Measurements from ENCODE around the gene EFNB1. TPM values are rescaled to one million over a fixed set of nuclear protein-coding genes. Genes with fewer than 3 reads are reported as not detected.
"Not testable (repeated sequence)": the region's sequence is repeated elsewhere in the genome, so short reads cannot be mapped to it uniquely, and the experiment has no call there.

The EFNB1 gene
- 1 to 10 TPM; 6.1 to 6.2 TPM for total RNA-seq

GRCh38 chrX:68828740-68829581, at the start of gene EFNB1:
EFNB1 (plus strand) TSS chrX:68829021; CDS start chrX:68829777, 756 bp downstream.
- POLR2A ChIA-PET = interaction anchor here (1.4 kb wide), 1 partner anchor 337 kb away, joined by 7 read pairs; the partner anchor contains the start of gene PJA1
- CTCF ChIA-PET = interaction anchor here (0.9 to 4.9 kb wide), 6 partner anchors 10 to 558 kb away, joined by 3 to 43 read pairs (median 6); no protein-coding TSS in a partner anchor

GRCh38 chrX:68781295-68781694, 47.5 kb upstream of the EFNB1 start:
- CTCF ChIA-PET, POLR2A ChIA-PET: not testable (repeated sequence)

DNA sequence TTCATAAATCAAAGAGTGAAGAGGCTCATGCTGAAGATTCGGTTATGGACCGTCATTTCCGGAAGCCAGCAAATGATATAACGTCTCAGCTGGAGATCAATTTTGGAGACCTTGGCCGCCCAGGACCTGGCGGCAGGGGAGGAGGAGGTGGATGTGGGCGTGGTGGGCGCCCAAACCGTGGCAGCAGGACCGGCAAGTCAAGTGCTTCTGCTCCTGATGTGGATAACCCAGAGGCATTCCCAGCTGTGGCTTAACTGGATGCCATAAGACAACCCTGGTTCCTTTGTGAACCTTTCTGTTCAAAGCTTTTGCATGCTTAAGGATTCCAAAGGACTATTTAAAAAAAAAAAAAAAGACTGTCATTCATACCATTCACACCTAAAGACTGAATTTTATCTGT, 44.0 kb upstream of the EFNB1 start:
- CTCF ChIA-PET = no interaction called here

DNA sequence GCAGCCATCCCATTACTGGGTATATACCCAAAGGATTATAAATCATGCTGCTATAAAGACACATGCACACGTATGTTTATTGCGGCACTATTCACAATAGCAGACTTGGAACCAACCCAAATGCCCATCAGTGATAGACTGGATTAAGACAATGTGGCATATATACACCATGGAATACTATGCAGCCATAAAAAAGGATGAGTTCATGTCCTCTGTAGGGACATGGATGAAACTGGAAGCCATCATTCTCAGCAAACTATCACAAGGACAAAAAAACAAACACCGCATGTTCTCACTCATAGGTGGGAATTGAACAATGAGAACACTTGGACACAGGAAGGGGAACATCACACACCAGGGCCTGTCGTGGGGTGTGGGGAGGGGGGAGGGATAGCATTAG, 42.2 kb upstream of the EFNB1 start:
- POLR2A ChIA-PET, CTCF ChIA-PET: not testable (repeated sequence)

More for the DNA sequence above, 44.0 kb upstream of the EFNB1 start:
- POLR2A ChIA-PET = no interaction called here

DNA sequence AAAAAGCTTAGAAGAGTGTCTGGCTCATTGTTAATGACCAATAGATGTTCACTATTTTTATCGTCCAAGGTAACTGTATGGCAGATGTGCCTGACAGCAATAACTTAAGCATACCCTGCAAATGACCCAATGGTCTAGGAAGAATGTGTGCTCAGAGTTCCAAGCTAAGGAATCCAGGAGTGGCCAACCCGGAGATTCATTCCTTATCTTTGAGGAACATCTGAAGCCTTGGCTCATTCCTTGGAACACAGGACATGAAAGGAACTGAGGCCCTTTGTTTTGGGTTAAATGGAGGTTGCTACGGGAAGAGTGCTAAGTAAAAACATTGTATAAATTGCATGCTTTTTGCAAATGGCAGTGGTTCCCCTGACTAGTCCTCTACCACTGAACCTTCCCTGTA, 38.9 kb upstream of the EFNB1 start:
- CTCF ChIA-PET = no interaction called here

GRCh38 chrX:68792083-68792482, 36.7 kb upstream of the EFNB1 start:
- POLR2A ChIA-PET = no interaction called here
- CTCF ChIA-PET = no interaction called here

More for the DNA sequence above, 38.9 kb upstream of the EFNB1 start:
- POLR2A ChIA-PET = no interaction called here

- ChIA-PET CTCF (no interaction called here), POLR2A (no interaction called here)
Measured at GRCh38 chrX:68794461-68794860, 34.4 kb upstream of the EFNB1 start.

DNA sequence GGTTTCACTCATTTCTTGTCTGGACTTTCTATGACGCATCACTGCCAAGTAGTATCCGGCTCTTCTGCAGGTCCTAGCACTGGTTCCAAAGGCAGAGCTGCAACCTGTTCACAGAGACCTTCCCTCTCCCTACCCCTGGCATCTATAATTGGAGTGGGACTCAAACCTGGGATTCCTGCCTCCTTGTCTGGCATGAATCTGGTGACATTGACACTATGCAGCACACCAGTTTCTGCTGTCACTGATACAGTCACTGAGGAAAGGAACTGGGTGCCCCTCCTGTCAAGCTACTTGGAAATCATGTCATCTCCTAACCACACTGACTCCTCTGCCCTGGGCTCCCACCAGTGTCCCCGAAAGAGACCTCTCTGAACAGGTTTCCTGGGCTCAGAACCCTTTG, 33.1 kb upstream of the EFNB1 start:
- POLR2A ChIA-PET = no interaction called here
- CTCF ChIA-PET = no interaction called here

DNA sequence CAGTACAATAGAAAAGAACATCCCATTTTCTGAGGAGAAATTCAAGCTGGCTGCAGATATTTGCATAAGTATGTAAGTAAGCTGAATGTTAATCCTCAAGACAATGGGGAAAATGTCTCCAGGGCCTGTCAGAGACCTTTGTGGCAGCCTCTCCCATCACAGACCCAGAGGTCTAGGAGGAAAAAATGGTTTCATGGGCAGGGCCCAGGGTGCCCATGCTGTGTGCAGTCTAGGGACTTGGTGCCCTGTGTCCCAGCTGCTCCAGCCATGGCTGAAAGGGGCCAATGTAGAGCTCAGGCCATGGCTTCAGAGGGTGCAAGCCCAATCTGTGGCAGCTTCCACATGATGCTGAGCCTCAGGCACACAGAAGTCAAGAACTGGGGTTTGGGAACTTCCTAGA, 30.4 kb upstream of the EFNB1 start:
- POLR2A ChIA-PET, CTCF ChIA-PET: not testable (repeated sequence)

- CTCF ChIA-PET = no interaction called here
- POLR2A ChIA-PET = no interaction called here
Measured at GRCh38 chrX:68801737-68802290, 27.0 kb upstream of the EFNB1 start.

- POLR2A ChIA-PET = no interaction called here
Measured at GRCh38 chrX:68807818-68808217, 21.0 kb upstream of the EFNB1 start.

DNA sequence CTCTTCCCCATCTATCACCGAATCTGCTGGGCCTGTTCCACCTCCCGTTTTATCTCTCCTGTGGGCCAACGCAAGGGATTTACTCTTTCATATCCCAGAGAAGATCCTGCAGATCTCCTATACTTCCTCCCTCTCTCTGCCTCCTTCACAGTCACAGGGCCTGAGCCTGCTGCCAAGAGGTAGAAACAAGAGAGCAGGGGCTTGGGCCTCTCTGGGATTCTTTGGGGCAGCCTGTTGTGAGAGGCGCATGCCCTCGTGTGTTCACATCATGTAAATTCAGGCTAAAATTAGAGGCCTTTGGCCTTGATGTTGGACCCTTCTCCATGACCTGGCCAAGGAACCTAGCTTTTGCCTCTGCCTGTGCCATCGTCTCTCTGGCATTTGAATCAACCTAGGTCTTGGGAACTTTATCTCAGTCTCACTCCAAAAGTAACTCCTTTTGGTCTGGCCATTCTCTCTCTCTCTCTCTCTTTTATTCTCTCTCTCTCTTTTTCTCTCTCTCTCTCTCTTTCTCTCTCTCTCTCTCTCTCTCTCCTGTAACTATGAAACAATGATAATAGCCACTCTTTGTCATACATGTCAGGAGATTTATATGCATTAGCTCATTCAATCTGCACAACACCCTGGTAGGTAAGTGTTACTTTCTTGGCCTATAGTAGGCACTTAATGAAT, 20.0 kb upstream of the EFNB1 start:
- ChIA-PET POLR2A (no interaction called here), CTCF (interaction anchor here (1.0 kb wide), 1 partner anchor 75 kb away, joined by 5 read pairs; no protein-coding TSS in a partner anchor)

More at GRCh38 chrX:68807818-68808217, 21.0 kb upstream of the EFNB1 start:
- CTCF ChIA-PET = interaction anchor here (1.0 kb wide), 1 partner anchor 74 kb away, joined by 5 read pairs; no protein-coding TSS in a partner anchor

DNA sequence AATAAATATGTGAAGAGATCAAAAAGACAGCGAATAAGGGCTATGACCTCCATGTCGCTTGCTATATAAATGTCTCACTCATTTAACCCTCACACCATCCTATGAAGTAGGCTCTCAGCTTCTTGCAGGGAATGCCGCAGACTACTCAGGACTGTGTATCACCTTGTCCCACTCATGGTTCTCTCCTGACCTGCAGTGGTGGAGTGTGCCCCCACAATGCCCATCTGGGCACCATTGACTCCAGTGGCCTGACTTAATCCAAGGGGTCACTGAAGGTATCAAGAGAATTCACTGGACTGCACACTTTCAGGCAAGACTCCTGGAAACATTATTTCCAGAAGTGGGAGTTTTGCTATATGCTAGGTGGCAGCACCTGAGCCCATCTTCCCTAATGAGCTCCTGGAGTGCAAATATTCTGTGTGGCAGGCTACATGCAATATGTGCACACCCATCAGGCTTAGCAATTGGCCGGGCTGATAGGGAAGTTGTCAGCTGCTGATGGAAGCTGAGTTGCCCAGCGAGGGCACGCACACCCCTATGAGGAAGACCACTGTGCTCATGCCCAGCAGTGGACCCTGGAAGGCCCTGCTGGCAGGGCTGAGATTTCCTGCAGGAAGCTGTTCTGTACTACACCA, 8.2 kb upstream of the EFNB1 start:
- ChIA-PET POLR2A (no interaction called here), CTCF (interaction anchor here (0.6 kb wide), 1 partner anchor 87 kb away, joined by 3 read pairs; no protein-coding TSS in a partner anchor)

DNA sequence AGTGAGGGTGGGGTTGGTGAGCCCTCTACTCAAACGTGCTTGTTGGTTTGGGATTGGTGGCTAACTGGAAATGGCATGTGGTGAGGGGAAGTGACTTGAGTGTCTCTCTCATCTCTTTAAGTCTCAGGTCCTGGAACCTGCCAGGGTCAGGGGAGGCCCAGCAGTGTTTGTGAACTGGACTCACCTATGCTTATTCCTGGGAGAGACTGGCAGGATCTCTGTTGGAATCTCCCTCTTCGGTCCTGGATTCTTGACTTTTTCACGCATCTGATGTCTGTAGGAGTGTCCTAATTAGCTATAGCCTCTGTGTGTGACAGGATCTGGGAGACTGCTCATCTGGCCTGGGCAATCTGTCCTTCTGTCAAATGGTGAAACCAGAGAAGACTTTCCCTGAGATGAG, 7.2 kb upstream of the EFNB1 start:
- ChIA-PET POLR2A (no interaction called here), CTCF (no interaction called here)

DNA sequence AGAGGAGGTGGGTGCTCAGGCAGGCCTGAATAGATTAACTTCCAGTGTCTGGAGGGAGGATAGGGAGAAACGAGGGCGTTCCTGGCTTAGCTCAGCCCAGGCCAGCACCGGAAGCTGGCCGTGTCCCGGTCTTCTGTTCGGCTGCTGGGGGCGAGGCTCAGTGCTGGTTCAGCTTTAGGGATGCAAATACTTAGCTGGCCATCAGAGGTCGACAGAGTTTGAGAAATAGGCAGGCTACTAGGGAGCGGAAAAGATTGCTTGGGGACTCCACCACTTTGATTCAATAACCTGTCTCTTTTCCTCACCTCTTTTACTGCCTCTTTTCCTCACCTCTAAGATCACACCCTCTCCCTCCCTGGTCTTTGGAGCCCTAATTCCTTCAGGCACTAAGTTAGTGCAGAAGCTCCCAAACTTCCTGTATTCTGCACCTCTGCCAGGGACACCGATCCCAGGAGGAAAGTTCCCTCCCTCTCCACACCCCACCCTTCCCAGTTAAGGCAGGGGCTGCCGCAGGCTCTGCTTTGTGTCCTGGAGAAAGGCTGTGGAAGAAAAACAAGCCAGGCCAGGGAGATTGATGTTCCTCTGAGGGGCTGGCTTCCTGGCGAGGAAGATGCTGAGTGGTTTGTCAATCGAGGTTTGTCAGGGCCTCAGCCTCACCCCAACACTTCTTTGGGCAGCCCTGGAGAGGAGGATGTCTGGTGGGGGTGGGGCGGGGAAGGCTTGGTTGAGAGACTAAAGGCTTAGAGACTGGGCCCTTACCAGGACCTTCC, 6.0 kb upstream of the EFNB1 start:
- ChIA-PET CTCF (interaction anchor here (0.9 kb wide), 1 partner anchor 89 kb away, joined by 3 read pairs; no protein-coding TSS in a partner anchor), POLR2A (no interaction called here)

- CTCF ChIA-PET = no interaction called here
- POLR2A ChIA-PET = no interaction called here
Measured at GRCh38 chrX:68823413-68824151, 5.2 kb upstream of the EFNB1 start.

DNA sequence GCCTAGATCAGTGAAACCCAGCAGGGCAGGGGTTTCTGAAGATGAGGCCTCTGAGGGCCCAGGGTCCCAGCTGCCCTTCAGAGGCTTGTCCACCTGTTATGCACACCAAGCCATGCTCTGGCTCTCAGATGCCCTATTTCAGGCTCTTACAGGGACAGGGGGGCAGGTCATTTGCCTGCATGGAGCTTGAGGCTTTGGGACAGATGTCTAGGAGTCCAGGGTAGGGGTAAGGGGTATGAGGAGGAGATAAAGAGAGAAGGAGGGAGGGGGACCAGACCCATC, 4.7 kb upstream of the EFNB1 start:
- CTCF ChIA-PET = no interaction called here
- POLR2A ChIA-PET = no interaction called here

- ChIA-PET POLR2A (no interaction called here), CTCF (no interaction called here)
Measured at GRCh38 chrX:68824565-68825125, 4.2 kb upstream of the EFNB1 start.

Data from activated CD8-positive, alpha-beta memory T cell treated with anti-CD3 and anti-CD28 coated beads for 36 hours (primary cell).